Type B pancreatic cell (in vitro differentiated cells): ENCODE measurements around the gene PRMT3. TPM values are rescaled to one million over a fixed set of nuclear protein-coding genes. Genes with fewer than 3 reads are reported as not detected.

Source experiments
- DNase-seq: peaks from one replicate; pipeline ENCODE4 v3.0.0; 2021; ENCODE audit warnings: mixed read lengths; ENCODE audit not compliant: unreplicated experiment; ENCODE audit errors: extremely low spot score
- H3K27ac Mint-ChIP-seq: 2 replicates; pipeline ENCODE4 v1.8.0; 2021; ENCODE audit warnings: mild to moderate bottlenecking, mixed read lengths
- H3K27me3 Mint-ChIP-seq: 2 replicates; pipeline ENCODE4 v1.8.0; 2021; ENCODE audit warnings: mixed read lengths
- H3K36me3 Mint-ChIP-seq: 2 replicates; pipeline ENCODE4 v1.8.0; 2021; ENCODE audit warnings: mixed read lengths
- H3K4me1 Mint-ChIP-seq: one replicate; pipeline ENCODE4 v1.8.0; 2021; ENCODE audit warnings: mixed read lengths; ENCODE audit not compliant: unreplicated experiment
- H3K4me3 Mint-ChIP-seq: 2 replicates; pipeline ENCODE4 v1.8.0; 2021; ENCODE audit warnings: mild to moderate bottlenecking, mixed read lengths
- H3K9me3 Mint-ChIP-seq: 2 replicates; pipeline ENCODE4 v1.8.0; 2021; ENCODE audit warnings: mixed read lengths
- CTCF ChIP-seq: fragments of 200-600 bp; sonication (generic); conservative IDR thresholded peaks from 2 replicates; pipeline ENCODE4 v1.5.0; 2021; ENCODE audit warnings: antibody characterized with exemption, mild to moderate bottlenecking
- total RNA-seq: library from RNA; stranded (reverse); gene quantifications from 2 replicates; pipeline ENCODE4 v1.2.1, GENCODE V29; 2021; ENCODE audit warnings: low replicate concordance

The PRMT3 gene
- total RNA-seq, 1 donor from 2014 or later, result 15.4 TPM

DNA sequence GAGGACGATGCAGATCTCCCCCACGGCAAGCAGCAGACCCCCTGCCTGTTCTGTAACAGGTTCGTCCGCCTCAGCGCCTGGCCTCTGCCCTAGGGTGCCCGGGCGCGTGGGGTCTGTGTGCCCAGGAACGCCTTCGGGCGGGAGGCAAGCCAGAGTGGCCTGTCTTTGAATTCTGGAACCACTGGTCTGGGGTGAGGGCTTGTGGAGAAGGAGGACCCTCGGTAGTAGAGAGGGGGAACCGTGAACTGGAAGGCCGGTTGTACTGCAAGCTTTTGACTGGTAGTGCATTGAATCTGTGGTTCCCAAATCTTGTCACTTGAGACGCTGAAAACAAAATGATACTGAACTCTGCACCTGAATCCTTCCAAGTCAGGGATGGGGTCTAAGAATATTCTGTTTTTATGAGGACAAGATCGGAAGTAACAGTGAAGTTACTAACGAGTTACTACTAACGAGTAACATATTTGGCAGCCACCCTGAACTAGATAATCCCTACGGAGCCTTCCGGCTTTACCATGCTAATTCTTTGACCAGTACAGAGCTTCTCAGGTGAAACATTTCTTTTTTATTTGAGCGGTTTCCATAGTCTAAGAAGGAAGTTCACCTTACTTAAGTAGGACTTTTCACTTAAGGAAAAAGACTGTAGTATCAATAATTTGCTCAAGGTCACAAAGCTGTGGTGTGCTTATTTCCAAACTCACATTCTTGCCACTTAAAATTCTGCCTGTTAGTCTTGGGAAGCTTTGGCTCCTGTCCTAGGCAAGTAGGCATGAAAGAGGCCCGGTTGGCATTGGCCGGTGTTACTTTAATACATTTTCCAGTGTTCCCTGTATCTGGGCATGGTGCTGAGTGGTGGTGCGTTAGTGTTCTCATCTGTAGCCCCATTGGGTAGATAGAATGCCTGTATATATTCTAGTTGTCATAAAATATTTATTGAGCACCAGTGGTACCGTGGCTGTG, 860 bp downstream of the PRMT3 start:
- Mint-ChIP-seq H3K27me3 (no peaks in the 10 kb centered on the region), H3K4me1 (peaks cover 5% of the 10 kb centered on the region), H3K9me3 (no peaks in the 10 kb centered on the region), H3K36me3 (peaks cover 4% of the 10 kb centered on the region), H3K27ac (peak overlapping the region; percentile 60), H3K4me3 (peak overlapping the region; percentile 99)
- DNase-seq, result no peak
- TF ChIP-seq CTCF, result no peak

- Mint-ChIP-seq H3K4me3 (no peak overlapping the region), H3K27ac (no peak overlapping the region), H3K9me3 (no peaks in the 10 kb centered on the region), H3K36me3 (peaks cover 26% of the 10 kb centered on the region), H3K4me1 (no peaks in the 10 kb centered on the region), H3K27me3 (no peaks in the 10 kb centered on the region)
- DNase-seq, result no peak
- peak; percentile 77 for TF ChIP-seq CTCF
These were observed 9.8 kb downstream of the PRMT3 start for GRCh38 chr11:20397281-20397680.

DNA sequence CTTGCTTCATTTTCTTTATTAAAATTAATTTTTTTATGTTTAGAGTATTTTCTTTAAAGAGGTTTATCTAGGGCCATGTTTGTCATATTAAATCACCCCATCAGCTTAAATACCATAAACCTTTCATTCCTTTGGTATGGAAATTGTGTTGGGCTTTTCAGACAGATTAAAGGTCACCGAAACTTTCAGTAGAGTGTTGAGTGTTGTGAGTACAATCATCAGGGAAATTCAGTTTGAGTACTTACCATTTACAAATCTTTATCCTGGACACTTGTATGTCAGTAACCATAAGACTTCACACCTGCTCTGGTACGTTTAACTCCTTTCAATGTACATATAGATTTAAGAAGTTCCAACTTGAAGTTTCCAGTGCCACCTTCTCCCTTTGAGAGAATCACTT, 12.0 kb downstream of the PRMT3 start:
- Mint-ChIP-seq H3K4me3 (no peak overlapping the region), H3K4me1 (no peaks in the 10 kb centered on the region), H3K36me3 (peaks cover 18% of the 10 kb centered on the region), H3K27me3 (no peaks in the 10 kb centered on the region), H3K27ac (no peak overlapping the region), H3K9me3 (no peaks in the 10 kb centered on the region)
- DNase-seq, result no peak
- no peak for TF ChIP-seq CTCF

DNA sequence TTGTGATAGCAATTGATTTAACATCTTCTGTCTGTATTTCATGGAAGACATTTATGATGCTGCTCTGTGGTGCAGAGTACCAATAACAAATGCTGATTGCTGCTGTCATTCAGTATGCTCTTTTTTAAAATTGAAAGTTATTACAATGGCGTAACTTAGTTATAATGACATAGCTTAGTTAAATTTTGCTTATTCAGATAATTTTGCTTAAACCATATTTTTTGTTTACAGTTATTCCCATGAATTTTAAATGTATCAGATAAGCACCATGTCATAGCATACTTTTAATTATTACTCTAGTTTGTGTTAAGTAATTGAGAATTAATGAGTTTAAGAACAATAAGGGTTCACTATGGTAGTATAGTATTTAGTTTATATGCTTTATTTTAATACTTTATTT, 15.5 kb downstream of the PRMT3 start:
- TF ChIP-seq CTCF, result no peak

GRCh38 chr11:20406484-20406883, 19.0 kb downstream of the PRMT3 start:
- Mint-ChIP-seq H3K27ac (no peak overlapping the region), H3K4me3 (no peak overlapping the region), H3K4me1 (no peaks in the 10 kb centered on the region), H3K9me3 (no peaks in the 10 kb centered on the region), H3K36me3 (peaks cover 10% of the 10 kb centered on the region), H3K27me3 (no peaks in the 10 kb centered on the region)
- DNase-seq, result no peak
- no peak for TF ChIP-seq CTCF

More for the DNA sequence above, 15.5 kb downstream of the PRMT3 start:
- Mint-ChIP-seq H3K9me3 (no peaks in the 10 kb centered on the region), H3K27ac (no peak overlapping the region), H3K27me3 (no peaks in the 10 kb centered on the region), H3K4me1 (no peaks in the 10 kb centered on the region), H3K36me3 (peaks cover 17% of the 10 kb centered on the region), H3K4me3 (no peak overlapping the region)
- DNase-seq, result no peak
